ENCODE measurements around the gene KIAA1549. TPM values are rescaled to one million over a fixed set of nuclear protein-coding genes. Genes with fewer than 3 reads are reported as not detected.
A peak's percentile ranks its signal among the peaks of the same experiment; 100 is the strongest.

The KIAA1549 gene
- total RNA-seq, 1 donor, result 3.3 TPM

- Histone ChIP-seq H4K20me1 (ENCODE audit: insufficient read depth, low read length) (no peaks in the 10 kb centered on the region), H3K27me3 (ENCODE audit: insufficient read depth, low read length) (no peaks in the 10 kb centered on the region), H3K4me3 (ENCODE audit: insufficient read depth, low read length) (no peak overlapping the region), H2AFZ (ENCODE audit: low read length) (peak overlapping the region; percentile 41), H3K79me2 (ENCODE audit: insufficient read depth, low read length) (no peaks in the 10 kb centered on the region), H3K9me3 (ENCODE audit: low read depth, low read length) (no peaks in the 10 kb centered on the region), H3K36me3 (ENCODE audit: insufficient read depth, low read length) (peaks cover under 1% of the 10 kb centered on the region), H3K4me2 (ENCODE audit: insufficient read depth, low read length) (no peak overlapping the region), H3K27ac (ENCODE audit: low read depth, low read length) (no peak overlapping the region), H3K4me1 (ENCODE audit: insufficient read depth, low read length) (peaks cover 3% of the 10 kb centered on the region)
- peak; percentile 92 for DNase-seq (ENCODE audit: insufficient read length, low spot score, missing footprints)
- no peak for TF ChIP-seq CTCF (IDR thresholded peaks at IDR 0.05; ENCODE audit: extremely low read depth, low read depth, low read length)
Observed at GRCh38 chr7:138842111-138842510, 139.1 kb downstream of the KIAA1549 start.

- no peak for DNase-seq (ENCODE audit: insufficient read length, low spot score, missing footprints)
- no peak for TF ChIP-seq CTCF (IDR thresholded peaks at IDR 0.05; ENCODE audit: extremely low read depth, low read depth, low read length)
- Histone ChIP-seq H2AFZ (ENCODE audit: low read length) (no peak overlapping the region), H3K4me2 (ENCODE audit: insufficient read depth, low read length) (no peak overlapping the region), H3K36me3 (ENCODE audit: insufficient read depth, low read length) (peaks cover 4% of the 10 kb centered on the region), H4K20me1 (ENCODE audit: insufficient read depth, low read length) (no peaks in the 10 kb centered on the region), H3K79me2 (ENCODE audit: insufficient read depth, low read length) (no peaks in the 10 kb centered on the region), H3K9me3 (ENCODE audit: low read depth, low read length) (no peaks in the 10 kb centered on the region), H3K4me3 (ENCODE audit: insufficient read depth, low read length) (no peak overlapping the region), H3K27me3 (ENCODE audit: insufficient read depth, low read length) (no peaks in the 10 kb centered on the region), H3K27ac (ENCODE audit: low read depth, low read length) (no peak overlapping the region), H3K4me1 (ENCODE audit: insufficient read depth, low read length) (peaks cover 3% of the 10 kb centered on the region)
Observed at GRCh38 chr7:138838166-138838565, 143.0 kb downstream of the KIAA1549 start.

GRCh38 chr7:138837627-138838026 lies 143.6 kb downstream of the KIAA1549 start:
- Histone ChIP-seq H4K20me1 (ENCODE audit: insufficient read depth, low read length) (no peaks in the 10 kb centered on the region), H3K4me1 (ENCODE audit: insufficient read depth, low read length) (peaks cover 3% of the 10 kb centered on the region), H3K27ac (ENCODE audit: low read depth, low read length) (no peak overlapping the region), H3K79me2 (ENCODE audit: insufficient read depth, low read length) (no peaks in the 10 kb centered on the region), H3K9me3 (ENCODE audit: low read depth, low read length) (no peaks in the 10 kb centered on the region), H3K27me3 (ENCODE audit: insufficient read depth, low read length) (no peaks in the 10 kb centered on the region), H2AFZ (ENCODE audit: low read length) (no peak overlapping the region), H3K4me3 (ENCODE audit: insufficient read depth, low read length) (no peak overlapping the region), H3K4me2 (ENCODE audit: insufficient read depth, low read length) (no peak overlapping the region), H3K36me3 (ENCODE audit: insufficient read depth, low read length) (peaks cover 4% of the 10 kb centered on the region)
- no peak for DNase-seq (ENCODE audit: insufficient read length, low spot score, missing footprints)
- TF ChIP-seq CTCF (IDR thresholded peaks at IDR 0.05; ENCODE audit: extremely low read depth, low read depth, low read length), result no peak

GRCh38 chr7:138835087-138835486 lies 146.1 kb downstream of the KIAA1549 start:
- no peaks in the 10 kb centered on the region for H3K9me3 ChIP-seq (ENCODE audit: low read depth, low read length)
- no peak for TF ChIP-seq CTCF (IDR thresholded peaks at IDR 0.05; ENCODE audit: extremely low read depth, low read depth, low read length)
- H3K4me3 ChIP-seq (ENCODE audit: insufficient read depth, low read length), result no peak overlapping the region
- H3K79me2 ChIP-seq (ENCODE audit: insufficient read depth, low read length), result no peaks in the 10 kb centered on the region
- no peaks in the 10 kb centered on the region for H3K4me1 ChIP-seq (ENCODE audit: insufficient read depth, low read length)
- no peaks in the 10 kb centered on the region for H4K20me1 ChIP-seq (ENCODE audit: insufficient read depth, low read length)
- H3K27me3 ChIP-seq (ENCODE audit: insufficient read depth, low read length), result no peaks in the 10 kb centered on the region
- peaks cover 4% of the 10 kb centered on the region for H3K36me3 ChIP-seq (ENCODE audit: insufficient read depth, low read length)
- H2AFZ ChIP-seq (ENCODE audit: low read length), result no peak overlapping the region
- no peak overlapping the region for H3K4me2 ChIP-seq (ENCODE audit: insufficient read depth, low read length)
- H3K27ac ChIP-seq (ENCODE audit: low read depth, low read length), result no peak overlapping the region
- DNase-seq (ENCODE audit: insufficient read length, low spot score, missing footprints), result no peak

Measured in osteoblast (primary cell).